Measurements from ENCODE around the gene MOCS1.

The MOCS1 gene

GRCh38 chr6:39907871-39908575, 26.2 kb downstream of the MOCS1 start:
- no peak overlapping the region for H3K4me3 ChIP-seq (ENCODE audit: low read depth in 1 of 2, low read length in 1 of 2)
- no peaks in the 10 kb centered on the region for H3K27me3 ChIP-seq
- H3K36me3 ChIP-seq = peaks cover 13% of the 10 kb centered on the region
- H3K9me3 ChIP-seq = no peaks in the 10 kb centered on the region
- TF ChIP-seq CTCF (IDR thresholded peaks at IDR 0.05) = no peak
- no peak overlapping the region for H3K27ac ChIP-seq
- no peaks in the 10 kb centered on the region for H3K4me1 ChIP-seq (ENCODE audit: control insufficient read depth in 1 of 2, insufficient read depth in 1 of 2, low read depth in 1 of 2, low read length in 1 of 2)

- H3K4me1 ChIP-seq (ENCODE audit: control insufficient read depth in 1 of 2, insufficient read depth in 1 of 2, low read depth in 1 of 2, low read length in 1 of 2) = no peaks in the 10 kb centered on the region
- H3K27me3 ChIP-seq = no peaks in the 10 kb centered on the region
- H3K27ac ChIP-seq = no peak overlapping the region
- H3K36me3 ChIP-seq = peaks cover 26% of the 10 kb centered on the region
- TF ChIP-seq CTCF (IDR thresholded peaks at IDR 0.05) = no peak
- H3K4me3 ChIP-seq (ENCODE audit: low read depth in 1 of 2, low read length in 1 of 2) = no peak overlapping the region
- no peaks in the 10 kb centered on the region for H3K9me3 ChIP-seq
Measured at GRCh38 chr6:39906318-39906761, 27.9 kb downstream of the MOCS1 start.

- Histone ChIP-seq H3K27me3 (no peaks in the 10 kb centered on the region), H3K36me3 (peaks cover 33% of the 10 kb centered on the region), H3K9me3 (no peaks in the 10 kb centered on the region), H3K4me3 (ENCODE audit: low read depth in 1 of 2, low read length in 1 of 2) (no peak overlapping the region), H3K4me1 (ENCODE audit: control insufficient read depth in 1 of 2, insufficient read depth in 1 of 2, low read depth in 1 of 2, low read length in 1 of 2) (no peaks in the 10 kb centered on the region), H3K27ac (no peak overlapping the region)
- no peak for TF ChIP-seq CTCF (IDR thresholded peaks at IDR 0.05)
Measured at GRCh38 chr6:39905640-39905975, 28.7 kb downstream of the MOCS1 start.

- H3K9me3 ChIP-seq = no peaks in the 10 kb centered on the region
- H3K4me3 ChIP-seq (ENCODE audit: low read depth in 1 of 2, low read length in 1 of 2) = no peak overlapping the region
- no peaks in the 10 kb centered on the region for H3K27me3 ChIP-seq
- no peak overlapping the region for H3K27ac ChIP-seq
- no peaks in the 10 kb centered on the region for H3K4me1 ChIP-seq (ENCODE audit: control insufficient read depth in 1 of 2, insufficient read depth in 1 of 2, low read depth in 1 of 2, low read length in 1 of 2)
- TF ChIP-seq CTCF (IDR thresholded peaks at IDR 0.05) = no peak
- H3K36me3 ChIP-seq = peaks cover 38% of the 10 kb centered on the region
Measured at GRCh38 chr6:39904946-39905639, 29.2 kb downstream of the MOCS1 start.

- TF ChIP-seq CTCF (IDR thresholded peaks at IDR 0.05) = no peak
- no peaks in the 10 kb centered on the region for H3K9me3 ChIP-seq
Measured at GRCh38 chr6:39903656-39904055, 30.6 kb downstream of the MOCS1 start.

More at GRCh38 chr6:39903656-39904055, 30.6 kb downstream of the MOCS1 start:
- Histone ChIP-seq H3K36me3 (peaks cover 50% of the 10 kb centered on the region), H3K4me3 (ENCODE audit: low read depth in 1 of 2, low read length in 1 of 2) (no peak overlapping the region), H3K27me3 (no peaks in the 10 kb centered on the region), H3K4me1 (ENCODE audit: control insufficient read depth in 1 of 2, insufficient read depth in 1 of 2, low read depth in 1 of 2, low read length in 1 of 2) (no peaks in the 10 kb centered on the region), H3K27ac (no peak overlapping the region)

Measured in neutrophil (primary cell).